SIG-M5 treated with dmso at 0.1 percent for 504 hours (cell line): ENCODE results near the gene KRT20.

ENCODE experiments used
- DNase-seq: peaks from one replicate; lab custom pipeline; 2025; ENCODE audit not compliant: unreplicated experiment; lab: John Stamatoyannopoulos, UW

Gene KRT20

DNA sequence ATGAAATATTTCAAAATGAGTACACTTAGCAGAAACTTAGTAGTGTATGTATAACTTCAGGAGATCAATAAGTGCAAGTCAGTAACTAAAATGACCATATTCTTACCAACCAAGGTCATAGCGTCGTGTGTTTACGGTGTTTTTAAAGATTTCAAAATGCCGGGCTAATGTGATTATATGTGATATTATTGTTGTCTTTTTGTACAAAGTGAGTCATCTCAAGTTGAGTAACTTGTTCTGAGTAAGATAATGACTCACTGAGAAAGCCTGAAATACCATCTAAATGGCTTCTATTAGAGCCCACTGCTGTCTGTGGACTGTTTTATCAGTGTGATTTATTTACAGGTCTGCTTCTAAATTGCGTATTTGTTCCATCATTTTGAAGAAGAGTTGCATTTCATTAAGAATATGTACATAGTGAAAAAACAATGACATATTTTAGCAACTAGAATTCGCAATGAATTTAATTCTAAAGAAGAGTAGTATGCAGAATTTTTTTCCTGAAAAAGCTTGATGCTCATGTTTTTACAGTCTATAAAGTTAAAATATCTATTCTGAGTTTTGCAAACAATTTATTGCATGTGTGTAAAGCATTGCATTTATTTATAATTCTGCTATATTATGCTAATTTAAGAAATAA lies 30.7 kb downstream of the KRT20 start:
- peak; percentile 41 for DNase-seq

DNA sequence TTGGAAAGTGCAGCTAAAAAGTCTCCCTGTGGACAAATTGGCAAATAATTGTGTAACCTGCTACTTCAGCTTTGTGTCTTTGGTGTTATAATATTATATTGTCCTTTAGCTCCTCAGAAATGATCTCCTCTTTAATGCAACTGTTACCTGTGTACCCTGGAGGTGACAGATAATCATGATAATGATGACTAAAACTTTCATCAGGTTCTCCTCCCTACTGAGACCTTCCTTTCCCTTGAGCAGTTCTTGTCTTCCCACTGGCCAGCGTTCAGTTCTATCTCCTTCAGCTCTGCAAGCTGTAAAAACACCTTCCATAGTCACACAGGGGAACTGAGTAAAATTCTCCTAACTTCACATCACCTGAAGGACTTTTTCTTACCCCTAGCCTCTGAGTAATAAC lies 32.7 kb downstream of the KRT20 start:
- DNase-seq: no peak

DNA sequence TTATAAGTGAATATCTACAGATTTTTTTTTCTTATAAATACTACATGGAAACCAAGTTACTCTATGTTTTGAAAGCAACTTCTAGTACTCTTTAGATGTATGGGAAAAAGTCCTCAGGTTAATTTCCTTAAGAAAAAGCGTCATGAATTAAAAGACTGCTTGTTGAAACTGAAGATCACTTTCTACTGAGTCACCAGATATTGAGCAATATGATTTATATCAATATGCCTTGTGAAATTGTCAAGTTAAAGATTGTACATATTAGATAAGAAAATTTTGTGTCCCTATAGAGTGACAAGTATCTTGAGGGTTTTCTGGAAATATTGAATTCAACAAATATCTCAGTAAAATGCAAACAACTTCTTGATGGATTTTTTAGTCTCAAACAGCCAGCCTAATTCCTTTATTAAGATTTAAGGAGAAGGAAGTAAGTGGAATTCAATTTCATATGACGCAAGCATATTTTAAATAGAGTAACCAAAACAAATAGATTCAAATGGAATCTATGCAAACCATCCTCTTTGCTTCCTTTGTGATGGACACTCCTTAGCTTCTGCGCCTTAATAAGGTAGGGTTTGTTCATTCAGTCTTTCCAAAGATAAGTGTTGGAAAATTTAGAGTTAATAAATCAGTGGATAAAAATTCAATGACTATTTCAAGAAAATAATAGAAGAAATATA lies 34.6 kb downstream of the KRT20 start:
- peak; percentile 35 for DNase-seq

DNA sequence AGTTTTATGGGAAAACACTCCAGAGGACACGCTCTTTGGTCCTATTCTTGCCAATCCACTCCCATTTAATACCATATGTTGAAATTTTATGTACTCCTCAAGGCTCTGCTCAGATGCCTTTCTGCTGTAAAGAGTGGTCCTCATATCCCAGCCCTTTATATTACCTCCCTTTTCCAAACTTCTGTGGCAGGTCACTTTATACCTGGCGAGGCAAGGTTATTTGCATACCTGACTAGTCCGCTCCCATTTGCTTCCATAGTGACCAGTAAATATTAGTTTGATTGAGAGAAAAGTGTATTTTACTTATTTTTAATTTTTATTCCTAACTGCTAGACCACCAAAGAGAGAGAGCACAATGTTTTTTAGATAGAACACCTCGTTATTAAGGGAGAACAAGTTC lies 35.3 kb downstream of the KRT20 start:
- DNase-seq: no peak

DNA sequence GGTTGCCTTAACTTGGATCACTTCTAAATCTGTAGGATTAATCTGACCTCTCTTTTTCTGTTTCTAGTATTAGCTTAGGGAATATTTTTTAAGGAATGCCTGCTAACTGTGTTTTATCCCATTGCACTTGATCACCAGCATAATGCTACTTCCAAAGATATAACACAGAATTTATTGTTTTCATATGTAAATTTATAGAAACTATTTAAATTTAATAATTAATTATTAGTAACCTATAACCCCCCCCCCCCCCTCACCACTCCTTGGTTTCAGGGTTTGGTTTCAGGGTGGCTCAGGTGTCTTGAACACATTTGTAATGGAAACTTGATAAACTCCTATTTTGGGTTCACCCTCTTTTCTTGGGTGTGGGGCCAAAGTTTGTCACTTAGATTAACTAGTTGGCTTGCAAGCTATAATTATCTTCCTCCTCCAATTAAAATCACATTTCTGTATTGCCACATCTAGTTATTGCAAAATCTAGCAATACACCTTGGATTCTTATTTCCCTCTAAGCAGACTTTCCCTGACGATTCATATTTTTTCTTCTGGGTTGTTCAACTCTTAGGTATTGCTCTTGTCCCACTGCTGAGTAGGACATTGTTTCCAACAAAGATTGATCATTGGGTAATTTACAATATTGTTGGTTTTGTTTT lies 36.3 kb downstream of the KRT20 start:
- no peak for DNase-seq

DNA sequence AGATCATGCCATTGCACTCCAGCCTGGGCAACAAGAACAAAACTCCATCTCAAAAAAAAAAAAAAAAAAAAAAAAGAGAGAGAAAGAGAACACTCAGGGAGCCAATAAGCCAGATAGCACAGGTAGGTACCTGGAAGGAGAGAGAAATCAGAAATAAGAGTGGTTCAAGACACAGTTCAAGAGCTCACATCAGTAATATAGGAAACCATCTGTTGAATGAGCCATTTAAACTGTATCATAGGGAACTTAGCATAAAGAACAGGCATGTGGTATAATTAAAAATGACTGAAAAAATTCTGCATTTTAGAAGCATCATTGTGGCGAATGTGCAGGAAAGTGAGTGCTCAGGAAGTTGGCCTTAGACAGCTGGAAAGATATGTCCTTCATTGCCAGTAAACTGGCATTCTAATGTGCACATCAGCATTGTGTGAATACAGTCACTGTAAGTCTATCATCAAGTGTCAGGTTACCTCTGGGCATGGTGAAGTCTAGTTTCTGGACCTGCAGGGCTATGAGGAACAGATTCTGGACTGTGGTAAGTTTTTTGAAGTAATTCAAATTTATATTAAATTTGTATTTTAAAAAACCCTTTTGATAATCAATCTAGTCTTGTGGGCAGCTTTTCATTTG lies 38.4 kb downstream of the KRT20 start:
- no peak for DNase-seq

DNA sequence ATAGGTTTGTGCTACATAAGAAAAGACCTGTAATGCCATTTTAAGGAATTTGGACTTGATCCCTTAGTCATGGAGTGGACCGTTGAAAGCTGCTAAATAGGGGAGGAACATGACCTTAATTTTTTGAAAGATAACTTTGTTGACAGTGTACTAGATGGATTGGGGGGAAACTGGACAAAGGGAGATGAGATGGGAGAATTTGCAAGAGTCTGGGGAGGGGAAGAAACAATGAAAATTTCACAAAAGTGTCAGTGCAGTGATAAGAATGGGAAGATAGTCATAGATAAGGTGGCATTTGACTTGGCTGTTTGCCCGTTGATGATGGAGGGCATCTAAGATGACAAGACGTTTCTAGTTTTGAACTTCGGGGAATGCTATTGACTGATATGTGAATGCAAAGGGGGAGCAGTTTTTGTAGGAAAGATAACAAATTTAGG lies 40.4 kb downstream of the KRT20 start:
- DNase-seq: no peak

DNA sequence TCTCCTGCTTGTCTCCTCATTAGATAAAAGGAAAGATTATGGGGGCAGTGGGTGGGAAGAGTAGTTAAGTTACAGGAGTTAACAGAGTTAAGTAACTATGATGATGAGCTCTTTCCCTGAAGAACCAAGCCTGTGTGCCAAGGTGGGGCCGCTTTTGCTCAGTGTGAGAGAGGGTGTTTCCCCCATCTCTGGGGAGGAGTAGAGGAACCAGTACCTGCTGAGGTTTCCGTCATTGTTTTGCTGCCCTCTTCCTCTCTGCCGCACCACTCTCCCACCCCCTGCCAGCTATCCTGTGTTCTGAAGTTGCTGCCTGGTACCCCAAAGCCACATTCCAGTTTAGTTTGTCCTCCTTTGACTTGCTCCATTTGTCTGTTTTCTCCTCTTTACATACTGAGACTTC lies 41.8 kb downstream of the KRT20 start:
- DNase-seq: no peak

DNA sequence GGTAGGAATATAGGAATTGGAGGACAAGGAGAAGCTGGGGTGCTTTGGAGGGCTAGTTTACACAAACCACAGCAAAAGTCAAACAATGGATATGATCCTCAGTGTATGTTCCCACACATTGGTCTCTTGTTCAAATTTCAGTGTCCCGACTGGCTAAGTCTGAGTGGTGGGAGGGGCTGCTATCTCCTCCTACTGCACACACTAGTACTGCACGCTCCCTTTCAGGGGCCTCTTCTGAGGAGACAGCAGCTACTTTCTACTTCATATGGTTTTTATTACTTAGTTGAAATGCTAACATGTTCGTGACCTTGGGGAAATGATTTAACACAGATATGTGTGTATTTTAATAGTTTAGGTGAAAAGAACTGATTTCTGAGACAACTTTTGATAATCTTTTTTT lies 43.8 kb downstream of the KRT20 start:
- no peak for DNase-seq

DNA sequence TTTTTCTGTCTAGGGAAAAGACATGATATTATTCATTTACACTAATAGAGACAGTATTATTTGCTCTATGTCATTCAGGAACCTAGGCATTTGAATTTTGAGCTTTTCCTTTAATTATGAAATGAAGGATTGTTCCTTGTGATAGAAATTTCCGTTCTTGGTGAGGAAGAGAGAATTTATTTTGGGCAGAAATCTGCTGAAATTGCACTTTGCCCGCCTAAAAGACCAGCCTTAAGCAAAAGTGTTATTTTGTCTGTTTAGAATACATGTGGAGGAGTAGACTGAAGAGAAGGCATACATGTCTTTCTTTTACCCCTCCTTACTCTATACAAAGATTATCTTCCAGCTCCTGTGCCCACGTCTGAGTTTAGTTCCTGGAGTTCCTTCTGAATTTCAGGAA lies 45.8 kb downstream of the KRT20 start:
- no peak for DNase-seq

DNA sequence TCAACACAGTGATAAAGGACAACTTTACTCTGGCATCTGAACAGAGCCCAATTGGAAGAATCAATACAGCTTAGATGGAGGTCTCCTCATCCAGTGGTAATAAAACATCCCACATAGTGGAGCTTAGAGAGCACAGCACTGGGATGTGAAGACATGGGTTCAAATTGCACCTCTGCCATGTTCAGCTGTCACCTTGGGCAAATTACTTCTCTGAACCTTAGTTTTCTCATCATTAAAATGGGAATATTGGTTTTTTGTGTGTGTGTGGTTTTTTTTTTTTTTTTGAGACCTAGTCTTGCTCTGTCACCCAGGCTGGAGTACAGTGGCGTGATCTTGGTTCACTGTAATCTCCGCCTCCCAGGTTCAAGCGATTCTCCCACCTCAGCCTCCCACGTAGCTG lies 49.0 kb downstream of the KRT20 start:
- DNase-seq: no peak

DNA sequence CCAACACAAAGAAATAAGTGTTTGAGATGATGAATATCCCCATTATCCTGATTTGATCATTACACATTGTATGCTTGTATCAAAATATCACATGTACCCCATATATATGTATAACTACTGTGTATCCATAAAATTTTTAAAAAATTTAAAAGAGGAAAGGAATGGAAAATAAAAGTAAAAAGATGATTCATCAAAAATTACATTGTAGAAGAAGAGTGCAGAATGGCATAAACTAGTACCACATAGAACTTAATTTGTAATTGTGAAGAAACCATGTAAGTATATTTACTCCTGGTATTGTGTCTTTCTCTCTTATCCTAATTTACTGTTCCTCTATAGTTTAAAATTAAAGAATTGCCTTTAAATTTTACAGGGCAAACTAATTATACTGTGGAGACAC lies 51.2 kb downstream of the KRT20 start:
- DNase-seq: no peak

DNA sequence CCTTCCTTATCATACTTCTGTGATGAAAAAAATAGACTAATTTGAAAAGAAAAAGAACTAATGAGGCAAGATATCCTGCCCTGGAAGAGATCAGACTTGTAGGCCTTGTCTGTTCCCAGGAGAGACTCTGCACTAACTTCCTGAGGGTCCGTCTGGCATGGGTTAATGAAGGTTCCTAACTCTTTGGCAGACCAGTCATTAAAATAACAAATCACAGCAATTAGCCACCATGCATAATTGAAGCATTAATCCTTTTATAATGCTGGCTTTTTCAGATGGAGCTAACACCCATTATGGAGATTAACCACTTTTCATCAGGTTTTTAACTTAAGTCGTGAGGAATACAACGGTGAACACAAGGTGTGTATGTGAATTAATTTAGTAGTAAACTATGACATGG lies 52.2 kb downstream of the KRT20 start:
- no peak for DNase-seq

DNA sequence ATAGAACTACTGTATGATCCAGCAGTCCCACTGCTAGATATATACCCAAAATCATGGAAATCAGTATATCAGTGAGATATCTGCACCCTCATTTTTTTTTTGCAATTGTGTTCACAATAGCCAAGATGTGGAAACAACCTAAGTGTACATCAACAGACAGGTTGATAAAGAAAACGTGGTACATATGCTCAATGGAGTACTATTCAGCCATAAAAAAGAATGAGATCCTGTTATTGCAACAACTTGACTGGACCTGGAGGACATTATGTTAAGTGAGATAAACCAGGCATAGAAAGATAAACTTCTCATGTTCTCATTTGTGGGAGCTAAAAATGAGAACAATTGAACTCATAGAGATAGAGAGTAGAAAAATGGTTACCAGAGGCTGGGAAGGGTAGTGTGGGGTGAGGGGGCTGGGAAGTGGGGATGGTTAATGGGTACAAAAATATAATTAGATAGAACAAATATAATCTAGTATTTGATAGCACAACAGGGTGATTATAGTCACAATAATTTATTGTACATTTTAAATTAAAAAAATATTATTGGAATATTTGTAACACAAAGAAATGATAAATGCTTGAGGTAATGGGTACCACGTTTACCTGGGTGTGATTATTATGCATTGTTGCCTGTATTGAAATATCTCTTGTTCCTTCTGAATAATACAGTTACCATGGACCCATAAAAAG lies 54.8 kb downstream of the KRT20 start:
- no peak for DNase-seq

DNA sequence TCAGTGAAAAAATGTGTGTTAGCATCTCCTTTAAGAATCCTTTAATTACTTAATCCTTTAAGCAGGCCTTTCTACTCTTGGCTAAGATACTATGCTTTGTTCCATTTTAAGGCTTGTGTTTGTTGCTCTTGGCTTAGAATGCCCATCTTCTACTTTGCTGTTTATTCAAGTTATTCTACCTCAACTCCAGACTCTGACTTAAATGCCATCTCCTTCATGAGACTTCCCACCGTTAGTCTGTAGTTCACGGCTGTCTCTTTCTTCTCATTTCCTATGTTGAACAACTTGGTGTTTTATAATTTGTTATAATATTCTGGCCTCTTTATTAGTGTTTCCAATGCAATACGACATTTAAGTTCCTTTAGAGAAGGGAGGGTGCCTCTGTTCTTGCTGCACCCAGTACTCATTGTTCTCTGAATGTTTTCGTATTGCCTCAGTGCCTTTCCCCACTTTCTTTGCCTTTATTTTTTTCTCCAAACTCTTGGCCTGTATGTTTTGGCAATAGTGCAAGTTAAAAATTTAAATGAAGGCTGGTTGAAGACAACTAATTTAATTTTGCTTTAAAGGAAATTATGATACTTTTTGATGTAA lies 56.5 kb downstream of the KRT20 start:
- DNase-seq: no peak

DNA sequence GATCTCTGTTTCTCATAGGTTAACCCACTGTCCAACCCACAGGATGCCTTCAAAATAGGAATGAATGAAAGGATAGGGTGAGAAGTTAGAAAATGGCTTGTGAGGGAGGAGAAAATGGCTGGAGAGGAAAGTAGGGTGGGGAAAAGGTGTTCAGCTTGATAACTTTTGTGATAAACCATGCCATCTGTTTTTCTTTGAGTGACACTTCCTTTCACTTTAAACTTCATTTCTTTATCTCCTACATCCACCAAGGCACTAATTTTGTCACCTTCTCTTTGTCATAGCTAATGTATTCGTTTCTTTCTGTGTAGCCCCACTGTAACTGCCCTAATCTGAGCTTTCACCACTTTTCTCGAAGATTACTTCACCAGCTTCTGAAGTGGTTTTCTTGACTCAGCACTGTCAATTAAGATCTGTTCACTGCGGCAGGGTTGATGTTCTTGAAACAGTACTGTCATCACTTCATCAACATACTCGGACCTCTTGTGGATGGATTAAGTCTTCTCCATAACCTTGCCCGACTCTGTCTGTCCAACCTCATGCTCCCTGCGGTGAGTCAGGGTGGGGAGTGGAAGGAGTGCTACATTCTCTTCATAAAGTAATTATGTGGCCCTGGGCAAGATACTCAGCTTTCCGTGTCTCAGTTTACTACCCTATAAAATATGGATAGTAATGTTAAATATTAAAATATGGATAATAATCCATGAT lies 57.1 kb downstream of the KRT20 start:
- peak; percentile 49 for DNase-seq
